Measurements from ENCODE around the gene LCNL1.
A peak's percentile ranks its signal among the peaks of the same experiment; 100 is the strongest.

DNA sequence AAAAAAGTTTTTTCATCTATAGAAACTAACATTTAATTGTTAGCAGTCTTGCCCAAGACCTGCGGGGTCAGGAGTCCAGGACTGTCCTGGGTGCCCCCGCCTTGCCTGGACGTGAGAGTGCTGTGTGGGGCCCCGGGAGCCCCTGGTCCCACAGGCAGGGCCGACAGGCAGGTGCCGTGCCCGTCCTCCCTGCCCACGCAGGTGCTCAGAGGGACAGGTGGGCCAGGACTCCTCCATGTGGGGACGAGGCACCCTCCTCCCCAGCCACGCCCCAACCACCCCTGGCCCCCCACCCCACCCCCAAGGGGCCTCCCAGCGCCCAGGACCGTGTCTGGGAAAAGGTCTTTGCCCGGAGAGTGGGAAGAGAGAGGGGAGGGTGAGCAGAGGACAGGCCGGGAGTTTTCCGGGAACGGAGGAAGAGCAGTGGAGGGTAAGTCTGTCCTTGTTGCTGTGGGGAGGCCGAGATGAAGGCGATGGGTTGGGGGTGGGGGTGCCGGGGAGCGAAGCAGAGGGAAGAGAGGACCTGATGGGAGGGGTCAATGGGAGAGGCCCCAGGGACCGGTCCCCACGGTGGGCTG lies 33.5 kb upstream of the LCNL1 start:
- TF ChIP-seq, protein P1, sequence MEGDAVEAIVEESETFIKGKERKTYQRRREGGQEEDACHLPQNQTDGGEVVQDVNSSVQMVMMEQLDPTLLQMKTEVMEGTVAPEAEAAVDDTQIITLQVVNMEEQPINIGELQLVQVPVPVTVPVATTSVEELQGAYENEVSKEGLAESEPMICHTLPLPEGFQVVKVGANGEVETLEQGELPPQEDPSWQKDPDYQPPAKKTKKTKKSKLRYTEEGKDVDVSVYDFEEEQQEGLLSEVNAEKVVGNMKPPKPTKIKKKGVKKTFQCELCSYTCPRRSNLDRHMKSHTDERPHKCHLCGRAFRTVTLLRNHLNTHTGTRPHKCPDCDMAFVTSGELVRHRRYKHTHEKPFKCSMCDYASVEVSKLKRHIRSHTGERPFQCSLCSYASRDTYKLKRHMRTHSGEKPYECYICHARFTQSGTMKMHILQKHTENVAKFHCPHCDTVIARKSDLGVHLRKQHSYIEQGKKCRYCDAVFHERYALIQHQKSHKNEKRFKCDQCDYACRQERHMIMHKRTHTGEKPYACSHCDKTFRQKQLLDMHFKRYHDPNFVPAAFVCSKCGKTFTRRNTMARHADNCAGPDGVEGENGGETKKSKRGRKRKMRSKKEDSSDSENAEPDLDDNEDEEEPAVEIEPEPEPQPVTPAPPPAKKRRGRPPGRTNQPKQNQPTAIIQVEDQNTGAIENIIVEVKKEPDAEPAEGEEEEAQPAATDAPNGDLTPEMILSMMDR (IDR thresholded peaks at IDR 0.05; ENCODE audit: low read depth, low read length, missing input control), result no peak
- TF ChIP-seq, protein P2, sequence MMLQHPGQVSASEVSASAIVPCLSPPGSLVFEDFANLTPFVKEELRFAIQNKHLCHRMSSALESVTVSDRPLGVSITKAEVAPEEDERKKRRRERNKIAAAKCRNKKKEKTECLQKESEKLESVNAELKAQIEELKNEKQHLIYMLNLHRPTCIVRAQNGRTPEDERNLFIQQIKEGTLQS (IDR thresholded peaks at IDR 0.05), result no peak
- TF ChIP-seq EGR1 (IDR thresholded peaks at IDR 0.05; ENCODE audit: low read depth in 2 of 2) (no peak), SP1 (IDR thresholded peaks at IDR 0.05) (peak; percentile 18)
